Endothelial cell of umbilical vein (primary cell): ENCODE data around the gene NKAIN4. TPM values are rescaled to one million over a fixed set of nuclear protein-coding genes. Genes with fewer than 3 reads are reported as not detected.

Source experiments
- BruUV-seq: library from RNA; stranded (reverse); fragments of 400-500 nt; replicated peaks from 2 replicates; lab custom pipeline; 2021; lab: Mats Ljungman, UMichigan
- CTCF ChIA-PET: fragments of 300-600, 350-600 bp; sonication (Branson Sonifier 250); formaldehyde crosslinking; loops from one replicate; lab custom pipeline; 2021; ENCODE audit warnings: antibody characterized with exemption, inconsistent platforms; lab: Charles Lee
- POLR2A ChIA-PET: fragments of 300-600, 350-600 bp; sonication (Branson Sonifier 250); formaldehyde crosslinking; loops from one replicate; lab custom pipeline; 2021; ENCODE audit warnings: antibody characterized with exemption, inconsistent platforms; lab: Charles Lee
- DNase-seq: peaks from one replicate; pipeline ENCODE4 v3.0.0-alpha.2; 2011; ENCODE audit warnings: low read depth, low spot score
- FAIRE-seq: peaks from 2 replicates; lab custom pipeline; 2011; peaks lifted over from hg19 to GRCh38; lab: Jason Lieb, UNC
- H2AFZ ChIP-seq: 2 replicates; pipeline ENCODE4 v1.6.0; 2012; ENCODE audit warnings: low read depth, low read length, control low read depth, inconsistent platforms
- H3K27ac ChIP-seq: 2 replicates; pipeline ENCODE4 v1.5.1; 2011; ENCODE audit warnings: low read depth, mild to moderate bottlenecking, control low read depth, low read length, moderate library complexity; ENCODE audit not compliant: insufficient read depth
- H3K27me3 ChIP-seq, 2 experiments: 2 replicates each; pipeline versions ENCODE4 v1.6.0 to v1.6.1; 2011; ENCODE audit warnings: low read length in 2 of 2, mixed read lengths in 1 of 2; ENCODE audit not compliant: control insufficient read depth in 2 of 2, insufficient read depth in 2 of 2
- H3K36me3 ChIP-seq, 2 experiments: 2 replicates in 1 of 2; 3 replicates in 1 of 2; pipeline ENCODE4 v1.5.1; 2011; ENCODE audit warnings: low read length in 2 of 2, mild to moderate bottlenecking in 1 of 2, moderate library complexity in 1 of 2; ENCODE audit not compliant: control insufficient read depth in 2 of 2, insufficient read depth in 2 of 2; ENCODE audit errors: extremely low read depth in 1 of 2
- H3K4me1 ChIP-seq: 3 replicates; pipeline ENCODE4 v1.5.1; 2011; ENCODE audit warnings: mild to moderate bottlenecking, low read length; ENCODE audit not compliant: control insufficient read depth, insufficient read depth; ENCODE audit errors: extremely low read depth
- H3K4me2 ChIP-seq: 2 replicates; pipeline ENCODE4 v1.6.1; 2011; ENCODE audit warnings: low read length, control low read depth, mixed read lengths; ENCODE audit not compliant: insufficient read depth
- H3K4me3 ChIP-seq, 3 experiments: fragments of 200-600 bp in 1 of 3; sonication (generic), shearing (Covaris generic) in 1 of 3; replicated peaks in 1 of 3; 2 replicates each; pipeline ENCODE4 v1.5.1; 2011 to 2016; ENCODE audit warnings: control low read depth in 3 of 3, low read length in 3 of 3, mild to moderate bottlenecking in 2 of 3, inconsistent platforms in 1 of 3, low read depth in 1 of 3, moderate library complexity in 1 of 3; ENCODE audit not compliant: insufficient read depth in 1 of 3
- H3K79me2 ChIP-seq: 2 replicates; pipeline ENCODE4 v1.6.0; 2012; ENCODE audit warnings: low read length, inconsistent platforms; ENCODE audit not compliant: control insufficient read depth, insufficient read depth
- H3K9ac ChIP-seq: replicated peaks from 2 replicates; pipeline ENCODE3; 2011; ENCODE audit warnings: low read length, control low read depth; ENCODE audit not compliant: insufficient read depth; ENCODE audit errors: extremely low read depth
- H3K9me1 ChIP-seq: replicated peaks from 3 replicates; pipeline ENCODE4 v1.6.0; 2011; ENCODE audit warnings: mild to moderate bottlenecking, low read length; ENCODE audit not compliant: control insufficient read depth, insufficient read depth; ENCODE audit errors: extremely low read depth
- H3K9me3 ChIP-seq: replicated peaks from 2 replicates; pipeline ENCODE4 v1.5.1; 2012; ENCODE audit warnings: low read length, inconsistent platforms; ENCODE audit not compliant: control insufficient read depth, insufficient read depth
- H4K20me1 ChIP-seq: replicated peaks from 2 replicates; pipeline ENCODE3; 2011; ENCODE audit warnings: mild to moderate bottlenecking, low read length; ENCODE audit not compliant: control insufficient read depth, insufficient read depth; ENCODE audit errors: extremely low read depth
- CTCF ChIP-seq, 2 donors: IDR thresholded peaks; 1 replicate in 1 of 2; 2 replicates in 1 of 2; pipeline ENCODE4 v1.5.1; 2011; ENCODE audit warnings: low read length in 2 of 2, mild to moderate bottlenecking in 2 of 2, moderate library complexity in 2 of 2, control low read depth in 1 of 2, inconsistent platforms in 1 of 2, low read depth in 1 of 2; ENCODE audit not compliant: insufficient read depth in 1 of 2; ENCODE audit errors: extremely low read depth in 1 of 2
- EZH2 ChIP-seq: IDR thresholded peaks from 2 replicates; pipeline ENCODE4 v1.6.1; 2012; ENCODE audit warnings: borderline replicate concordance, low read depth, mild to moderate bottlenecking, moderate library complexity, low read length, inconsistent platforms; ENCODE audit not compliant: severe bottlenecking
- FOS ChIP-seq: IDR thresholded peaks from 2 replicates; pipeline ENCODE4 v1.6.1; 2011; ENCODE audit warnings: mild to moderate bottlenecking, low read length, moderate library complexity, borderline replicate concordance; ENCODE audit not compliant: insufficient read depth
- GATA2 ChIP-seq: IDR thresholded peaks from 2 replicates; pipeline ENCODE4 v1.7.0; 2011; ENCODE audit warnings: low read depth, mild to moderate bottlenecking, moderate library complexity, mixed read lengths, low read length; ENCODE audit not compliant: insufficient read length, insufficient read depth
- JUN ChIP-seq: IDR thresholded peaks from 2 replicates; pipeline ENCODE4 v1.6.1; 2011; ENCODE audit warnings: borderline replicate concordance, low read depth; ENCODE audit not compliant: insufficient read length, insufficient read depth
- MAX ChIP-seq: IDR thresholded peaks from 2 replicates; pipeline ENCODE4 v1.6.1; 2011; ENCODE audit not compliant: insufficient read depth, insufficient read length
- MYC ChIP-seq: IDR thresholded peaks from one replicate; pipeline ENCODE4 v1.6.1; 2011; ENCODE audit warnings: mild to moderate bottlenecking, low read depth, low read length
- POLR2A ChIP-seq: IDR thresholded peaks from 2 replicates; pipeline ENCODE4 v1.6.1; 2012; ENCODE audit warnings: low read depth, mild to moderate bottlenecking, control low read depth, low read length
- POLR2AphosphoS5 ChIP-seq: IDR thresholded peaks from 2 replicates; pipeline ENCODE4 v1.6.1; 2012; ENCODE audit warnings: low read depth, mild to moderate bottlenecking, control low read depth, low read length, moderate library complexity; ENCODE audit not compliant: insufficient read depth
- dilution Hi-C: fragments of 300-500 bp; cut with MboI; formaldehyde crosslinking; loops from one replicate; pipeline ENCODE4 v1.15.0; 2019; ENCODE audit warnings: low sequenced_read_pairs; ENCODE audit not compliant: extremely low pct_ligation_motif_present
- intact Hi-C: fragments of 100-400 bp; cut with micrococcal nuclease; formaldehyde crosslinking; loops from one replicate; pipeline ENCODE4 v1.10.0; 2022
- polyA plus RNA-seq, 4 experiments: library from polyadenylated mRNA; depleted of rRNA in 3 of 4; stranded (reverse) in 3 of 4; unstranded in 1 of 4; fragments of >200 nt; gene quantifications; 2 replicates each; pipeline versions ENCODE4 v1.2.1 to v1.2.3, GENCODE V29; 2011 to 2012; ENCODE audit warnings: missing spikeins in 1 of 4
- total RNA-seq: library from RNA; stranded (reverse); gene quantifications from 2 replicates; pipeline ENCODE4 v1.2.3, GENCODE V29; 2021

NKAIN4 gene
- total and polyA plus RNA-seq, 2 donors (not counting 3 experiments of a cell fraction or from before 2014, with no cell fraction given) = 0.04 TPM; not detected in 1

GRCh38 chr20:63292292-63292701 is 38.0 kb upstream of the NKAIN4 start:
- no peak for TF ChIP-seq POLR2AphosphoS5
- no peak for TF ChIP-seq CTCF (IDR thresholded peaks at IDR 0.05; ENCODE audit: extremely low read depth in 1 of 2, insufficient read depth in 1 of 2, low read depth in 1 of 2, low read length in 2 of 2)
- no peak for TF ChIP-seq JUN
- no peak for TF ChIP-seq FOS
- TF ChIP-seq MAX = no peak
- no peak for TF ChIP-seq MYC
- no peak for TF ChIP-seq EZH2
- no peak for TF ChIP-seq GATA2
- no peak for TF ChIP-seq POLR2A
- FAIRE-seq (no peak), DNase-seq (no peak)
- CTCF ChIA-PET = interaction anchor here (1.3 to 3.8 kb wide), 3 partner anchors 37 to 72 kb away, joined by 3 to 50 read pairs (median 8); no protein-coding TSS in a partner anchor
- Histone ChIP-seq H3K4me3 (no peak overlapping the region), H3K9me1 (no peaks in the 10 kb centered on the region), H3K9me3 (no peaks in the 10 kb centered on the region), H3K27ac (no peak overlapping the region), H3K27me3 (peaks cover 8 to 12% of the 10 kb centered on the region in 2 experiments), H4K20me1 (no peaks in the 10 kb centered on the region), H3K4me2 (no peak overlapping the region), H3K79me2 (no peaks in the 10 kb centered on the region), H3K36me3 (peaks cover 0 to 7% of the 10 kb centered on the region in 2 experiments), H3K4me1 (no peaks in the 10 kb centered on the region), H3K9ac (no peak overlapping the region), H2AFZ (no peak overlapping the region)
- POLR2A ChIA-PET = no interaction called here
- intact Hi-C loops (loop anchor here (5.0 kb wide), 1 partner anchor 70 kb away; no protein-coding TSS in a partner anchor), dilution Hi-C loops (no loop called here)
- no TSS peak for BruUV-seq
